ENCODE measurements around the gene CTTN. TPM values are rescaled to one million over a fixed set of nuclear protein-coding genes. Genes with fewer than 3 reads are reported as not detected.

The CTTN gene
- total and polyA plus RNA-seq, 3 experiments from 2014 or later = 17.0 to 19.3 TPM; not detected in 1

- Mint-ChIP-seq H3K27ac (no peak overlapping the region), H3K36me3 (no peaks in the 10 kb centered on the region), H3K4me3 (peak overlapping the region; percentile 32 to 88 (median 41)), H3K27me3 (peaks cover 19 to 26% of the 10 kb centered on the region in 2 donors), H3K4me1 (peaks cover 12 to 16% (median 13%) of the 10 kb centered on the region in 3 donors), H3K9me3 (peaks cover 0 to 2% (median 0%) of the 10 kb centered on the region in 5 donors)
- CTCF ChIA-PET = no interaction called here
- POLR2A ChIA-PET = no interaction called here
- H3K9me3 ChIP-seq (ENCODE audit: low read length) = no peaks in the 10 kb centered on the region
- H3K4me1 ChIP-seq (ENCODE audit: insufficient read depth, low read length) = peaks cover 13% of the 10 kb centered on the region
- H3K27me3 ChIP-seq (ENCODE audit: insufficient read depth, low read length, poor library complexity, severe bottlenecking) = peaks cover 17% of the 10 kb centered on the region
- peak overlapping the region; percentile 71 for H3K4me3 ChIP-seq (ENCODE audit: low read length)
- H3K27ac ChIP-seq (ENCODE audit: low read depth, low read length) = peak overlapping the region; percentile 31
- DNase-seq = peak in 1 of 5 donors; percentile 34
- no peaks in the 10 kb centered on the region for H3K36me3 ChIP-seq (ENCODE audit: insufficient read depth, low read length)
Measured at GRCh38 chr11:70398834-70399680, 728 bp downstream of the CTTN start.

GRCh38 chr11:70399681-70400112 lies 1.4 kb downstream of the CTTN start:
- DNase-seq = peak in 1 of 5 donors; percentile 30

GRCh38 chr11:70400643-70401042 lies 2.3 kb downstream of the CTTN start:
- Histone ChIP-seq H3K36me3 (ENCODE audit: insufficient read depth, low read length) (no peaks in the 10 kb centered on the region), H3K27ac (ENCODE audit: low read depth, low read length) (no peak overlapping the region), H3K27me3 (ENCODE audit: insufficient read depth, low read length, poor library complexity, severe bottlenecking) (peaks cover 17% of the 10 kb centered on the region), H3K4me1 (ENCODE audit: insufficient read depth, low read length) (peaks cover 13% of the 10 kb centered on the region), H3K4me3 (ENCODE audit: low read length) (no peak overlapping the region), H3K9me3 (ENCODE audit: low read length) (no peaks in the 10 kb centered on the region)
- Mint-ChIP-seq H3K36me3 (no peaks in the 10 kb centered on the region), H3K4me1 (peaks cover 12 to 16% (median 13%) of the 10 kb centered on the region in 3 donors), H3K27ac (peak overlapping the region in 1 of 8 donors; percentile 50), H3K27me3 (peaks cover 14 to 15% of the 10 kb centered on the region in 2 donors), H3K4me3 (no peak overlapping the region), H3K9me3 (peaks cover 0 to 2% (median 0%) of the 10 kb centered on the region in 5 donors)
- CTCF ChIA-PET = no interaction called here
- peak in 1 of 5 donors; percentile 37 for DNase-seq
- POLR2A ChIA-PET = no interaction called here

More at GRCh38 chr11:70399681-70400112, 1.4 kb downstream of the CTTN start:
- Histone ChIP-seq H3K9me3 (ENCODE audit: low read length) (no peaks in the 10 kb centered on the region), H3K27me3 (ENCODE audit: insufficient read depth, low read length, poor library complexity, severe bottlenecking) (peaks cover 17% of the 10 kb centered on the region), H3K4me3 (ENCODE audit: low read length) (no peak overlapping the region), H3K27ac (ENCODE audit: low read depth, low read length) (peak overlapping the region; percentile 31), H3K36me3 (ENCODE audit: insufficient read depth, low read length) (no peaks in the 10 kb centered on the region), H3K4me1 (ENCODE audit: insufficient read depth, low read length) (peaks cover 13% of the 10 kb centered on the region)
- ChIA-PET POLR2A (no interaction called here), CTCF (no interaction called here)
- H3K4me3 Mint-ChIP-seq = peak overlapping the region in 4 of 7 donors; percentile 32 to 55 (median 35)
- H3K36me3 Mint-ChIP-seq = no peaks in the 10 kb centered on the region
- no peak overlapping the region for H3K27ac Mint-ChIP-seq
- peaks cover 0 to 2% (median 0%) of the 10 kb centered on the region in 5 donors for H3K9me3 Mint-ChIP-seq
- peaks cover 12 to 16% (median 13%) of the 10 kb centered on the region in 3 donors for H3K4me1 Mint-ChIP-seq
- H3K27me3 Mint-ChIP-seq = peaks cover 16 to 21% of the 10 kb centered on the region in 2 donors

DNA sequence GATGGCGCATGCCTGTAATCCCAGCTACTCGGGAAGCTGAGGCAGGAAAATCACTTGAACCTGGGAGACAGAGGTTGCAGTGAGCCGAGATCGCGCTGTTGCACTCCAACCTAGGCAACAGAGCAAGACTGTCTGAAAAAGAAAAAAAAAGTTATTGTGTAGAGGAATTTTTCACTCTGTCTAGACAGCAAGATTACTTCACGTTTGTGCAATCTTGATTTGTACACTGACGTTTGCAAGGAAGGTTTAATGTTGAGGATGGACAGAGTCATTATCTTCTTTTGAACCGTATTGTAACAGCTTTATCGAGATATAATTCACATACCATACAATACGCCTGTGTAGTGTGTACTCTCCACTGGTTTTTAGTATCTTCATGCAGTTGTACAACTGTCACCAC lies 3.7 kb downstream of the CTTN start:
- no peak overlapping the region for H3K4me3 ChIP-seq (ENCODE audit: low read length)
- peaks cover 11% of the 10 kb centered on the region for H3K4me1 ChIP-seq (ENCODE audit: insufficient read depth, low read length)
- CTCF ChIA-PET = no interaction called here
- peaks cover 9 to 11% of the 10 kb centered on the region in 2 donors for H3K27me3 Mint-ChIP-seq
- no peaks in the 10 kb centered on the region for H3K9me3 ChIP-seq (ENCODE audit: low read length)
- peaks cover 0 to 2% (median 0%) of the 10 kb centered on the region in 5 donors for H3K9me3 Mint-ChIP-seq
- no peak overlapping the region for H3K27ac ChIP-seq (ENCODE audit: low read depth, low read length)
- no peaks in the 10 kb centered on the region for H3K36me3 Mint-ChIP-seq
- no peak overlapping the region for H3K27ac Mint-ChIP-seq
- H3K27me3 ChIP-seq (ENCODE audit: insufficient read depth, low read length, poor library complexity, severe bottlenecking) = peaks cover 10% of the 10 kb centered on the region
- peaks cover 11 to 16% (median 13%) of the 10 kb centered on the region in 3 donors for H3K4me1 Mint-ChIP-seq
- POLR2A ChIA-PET = no interaction called here
- peak in 1 of 5 donors; percentile 0 for DNase-seq
- H3K36me3 ChIP-seq (ENCODE audit: insufficient read depth, low read length) = no peaks in the 10 kb centered on the region
- H3K4me3 Mint-ChIP-seq = peak overlapping the region in 1 of 7 donors; percentile 5

GRCh38 chr11:70402685-70403084 lies 4.4 kb downstream of the CTTN start:
- peaks cover 5 to 9% (median 6%) of the 10 kb centered on the region in 3 donors for H3K4me1 Mint-ChIP-seq

DNA sequence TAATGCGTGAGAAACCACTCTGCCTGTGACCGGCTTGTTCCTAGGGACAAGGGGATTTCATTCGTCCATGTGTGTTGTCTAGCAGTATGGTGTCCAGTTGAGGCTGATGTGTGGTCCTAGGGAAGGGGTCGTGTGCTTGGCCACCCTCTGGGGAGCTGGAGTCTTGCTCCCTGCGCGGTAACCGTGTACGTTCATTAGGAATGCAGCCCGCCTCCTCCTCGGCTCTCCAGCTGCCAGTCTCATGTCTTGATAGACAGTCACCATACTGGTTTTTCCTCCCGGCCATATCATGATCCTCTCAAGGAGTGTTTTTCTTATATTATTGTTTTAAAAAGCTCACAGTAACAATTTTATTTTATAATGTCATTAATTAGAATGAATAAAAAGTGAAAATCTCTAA lies 5.9 kb downstream of the CTTN start:
- Histone ChIP-seq H3K4me1 (ENCODE audit: insufficient read depth, low read length) (no peaks in the 10 kb centered on the region), H3K27me3 (ENCODE audit: insufficient read depth, low read length, poor library complexity, severe bottlenecking) (no peaks in the 10 kb centered on the region), H3K9me3 (ENCODE audit: low read length) (no peaks in the 10 kb centered on the region), H3K4me3 (ENCODE audit: low read length) (no peak overlapping the region), H3K36me3 (ENCODE audit: insufficient read depth, low read length) (no peaks in the 10 kb centered on the region), H3K27ac (ENCODE audit: low read depth, low read length) (no peak overlapping the region)
- H3K27me3 Mint-ChIP-seq = peaks cover 2 to 7% of the 10 kb centered on the region in 2 donors
- H3K27ac Mint-ChIP-seq = no peak overlapping the region
- ChIA-PET CTCF (no interaction called here), POLR2A (no interaction called here)
- H3K4me1 Mint-ChIP-seq = peaks cover 0 to 3% (median 1%) of the 10 kb centered on the region in 3 donors
- DNase-seq = peak in 1 of 5 donors; percentile 1
- no peaks in the 10 kb centered on the region for H3K36me3 Mint-ChIP-seq
- H3K4me3 Mint-ChIP-seq = no peak overlapping the region
- H3K9me3 Mint-ChIP-seq = no peaks in the 10 kb centered on the region

More at GRCh38 chr11:70402685-70403084, 4.4 kb downstream of the CTTN start:
- ChIA-PET POLR2A (no interaction called here), CTCF (no interaction called here)
- no peak overlapping the region for H3K4me3 ChIP-seq (ENCODE audit: low read length)
- peaks cover 3 to 7% of the 10 kb centered on the region in 2 donors for H3K27me3 Mint-ChIP-seq
- H3K27ac ChIP-seq (ENCODE audit: low read depth, low read length) = no peak overlapping the region
- H3K36me3 Mint-ChIP-seq = no peaks in the 10 kb centered on the region
- no peaks in the 10 kb centered on the region for H3K9me3 Mint-ChIP-seq
- peaks cover 5% of the 10 kb centered on the region for H3K4me1 ChIP-seq (ENCODE audit: insufficient read depth, low read length)
- no peak for DNase-seq
- H3K4me3 Mint-ChIP-seq = peak overlapping the region in 1 of 7 donors; percentile 5
- no peaks in the 10 kb centered on the region for H3K36me3 ChIP-seq (ENCODE audit: insufficient read depth, low read length)
- H3K27ac Mint-ChIP-seq = no peak overlapping the region
- H3K27me3 ChIP-seq (ENCODE audit: insufficient read depth, low read length, poor library complexity, severe bottlenecking) = peaks cover 3% of the 10 kb centered on the region
- no peaks in the 10 kb centered on the region for H3K9me3 ChIP-seq (ENCODE audit: low read length)

- DNase-seq = no peak
- Mint-ChIP-seq H3K27me3 (peaks cover 2 to 19% of the 10 kb centered on the region in 2 donors), H3K36me3 (no peaks in the 10 kb centered on the region), H3K27ac (no peak overlapping the region), H3K9me3 (no peaks in the 10 kb centered on the region), H3K4me1 (no peaks in the 10 kb centered on the region), H3K4me3 (no peak overlapping the region)
- Histone ChIP-seq H3K4me3 (ENCODE audit: low read length) (no peak overlapping the region), H3K36me3 (ENCODE audit: insufficient read depth, low read length) (no peaks in the 10 kb centered on the region), H3K9me3 (ENCODE audit: low read length) (no peaks in the 10 kb centered on the region), H3K27me3 (ENCODE audit: insufficient read depth, low read length, poor library complexity, severe bottlenecking) (no peaks in the 10 kb centered on the region), H3K27ac (ENCODE audit: low read depth, low read length) (no peak overlapping the region), H3K4me1 (ENCODE audit: insufficient read depth, low read length) (no peaks in the 10 kb centered on the region)
- ChIA-PET CTCF (no interaction called here), POLR2A (no interaction called here)
Measured at GRCh38 chr11:70405679-70406395, 7.5 kb downstream of the CTTN start.

DNA sequence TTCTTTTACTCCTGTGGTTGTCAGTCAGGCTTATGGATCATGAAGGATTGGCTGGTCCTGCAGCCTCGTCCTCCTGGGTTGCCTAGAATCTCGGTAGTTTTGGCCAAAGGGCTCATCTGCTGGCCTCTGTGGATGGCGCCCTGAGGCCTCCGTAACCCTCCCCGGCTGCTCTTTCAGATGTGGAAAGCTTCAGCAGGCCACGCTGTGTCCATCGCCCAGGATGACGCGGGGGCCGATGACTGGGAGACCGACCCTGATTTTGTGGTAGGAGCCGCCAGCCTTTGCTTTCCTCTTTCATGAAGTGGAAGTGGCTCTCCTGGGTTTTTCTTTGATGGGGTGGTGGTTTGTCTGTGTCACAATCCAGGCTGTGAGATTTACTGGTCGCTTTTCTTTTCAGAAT lies 8.8 kb downstream of the CTTN start:
- Histone ChIP-seq H3K4me1 (ENCODE audit: insufficient read depth, low read length) (no peaks in the 10 kb centered on the region), H3K4me3 (ENCODE audit: low read length) (no peak overlapping the region), H3K36me3 (ENCODE audit: insufficient read depth, low read length) (no peaks in the 10 kb centered on the region), H3K27ac (ENCODE audit: low read depth, low read length) (no peak overlapping the region), H3K27me3 (ENCODE audit: insufficient read depth, low read length, poor library complexity, severe bottlenecking) (no peaks in the 10 kb centered on the region), H3K9me3 (ENCODE audit: low read length) (no peaks in the 10 kb centered on the region)
- Mint-ChIP-seq H3K4me3 (no peak overlapping the region), H3K36me3 (no peaks in the 10 kb centered on the region), H3K9me3 (no peaks in the 10 kb centered on the region), H3K27ac (no peak overlapping the region), H3K27me3 (peaks cover 5 to 25% of the 10 kb centered on the region in 2 donors), H3K4me1 (no peaks in the 10 kb centered on the region)
- DNase-seq = no peak
- CTCF ChIA-PET = no interaction called here
- POLR2A ChIA-PET = no interaction called here
